A673 (cell line): ENCODE results near the gene TOR4A. TPM values are rescaled to one million over a fixed set of nuclear protein-coding genes. Genes with fewer than 3 reads are reported as not detected.

Experiments
- BruUV-seq: library from RNA; stranded (reverse); fragments of 400-500 nt; replicated peaks from 2 replicates; lab custom pipeline; 2021; lab: Mats Ljungman, UMichigan
- CTCF ChIA-PET: fragments of 300-600 bp; sonication (Branson Sonifier 250); formaldehyde crosslinking; loops from one replicate; lab custom pipeline; 2022; ENCODE audit warnings: antibody characterized with exemption; lab: Charles Lee
- POLR2A ChIA-PET: fragments of 300-600 bp; sonication (Branson Sonifier 250); formaldehyde crosslinking; loops from one replicate; lab custom pipeline; 2022; ENCODE audit warnings: antibody characterized with exemption; ENCODE audit not compliant: low non-redundant PET; lab: Charles Lee
- DNase-seq: peaks from one replicate; pipeline ENCODE4 v3.0.0-alpha.2; 2015; ENCODE audit warnings: low spot score
- H3K27ac ChIP-seq: fragments of 200-600 bp; sonication (generic); 2 replicates; pipeline ENCODE4 v1.5.1; 2016; ENCODE audit warnings: mixed run types, low read depth, mild to moderate bottlenecking, mixed read lengths, antibody characterized with exemption, low read length; ENCODE audit not compliant: poor library complexity, severe bottlenecking
- H3K27me3 ChIP-seq: fragments of 200-600 bp; sonication (generic); replicated peaks from 2 replicates; pipeline ENCODE4 v1.6.1; 2017; ENCODE audit warnings: mixed run types, low read depth, mild to moderate bottlenecking, mixed read lengths, antibody characterized with exemption, low read length; ENCODE audit not compliant: insufficient read depth, poor library complexity
- H3K36me3 ChIP-seq: fragments of 200-600 bp; sonication (generic); 2 replicates; pipeline ENCODE4 v1.6.1; 2016; ENCODE audit warnings: mixed run types, mild to moderate bottlenecking, mixed read lengths, antibody characterized with exemption, low read length; ENCODE audit not compliant: insufficient read depth, poor library complexity, severe bottlenecking
- H3K4me1 ChIP-seq: fragments of 200-600 bp; sonication (generic); 2 replicates; pipeline ENCODE4 v1.6.1; 2017; ENCODE audit warnings: mixed run types, mild to moderate bottlenecking, mixed read lengths, antibody characterized with exemption, low read length; ENCODE audit not compliant: insufficient read depth, poor library complexity, severe bottlenecking
- H3K4me3 ChIP-seq: fragments of 200-600 bp; sonication (generic); 2 replicates; pipeline ENCODE4 v1.5.1; 2016; ENCODE audit warnings: low read depth, mixed run types, mild to moderate bottlenecking, mixed read lengths, low read length; ENCODE audit not compliant: poor library complexity, severe bottlenecking
- H3K9me3 ChIP-seq: fragments of 200-600 bp; sonication (generic); 2 replicates; pipeline ENCODE4 v1.6.1; 2016; ENCODE audit warnings: mixed run types, low read depth, mild to moderate bottlenecking, mixed read lengths, antibody characterized with exemption, low read length; ENCODE audit not compliant: poor library complexity, severe bottlenecking
- EZH2 ChIP-seq: fragments of 200-600 bp; sonication (generic); IDR thresholded peaks from 2 replicates; pipeline ENCODE4 v1.6.1; 2017; ENCODE audit warnings: borderline replicate concordance, low read depth, mild to moderate bottlenecking, mixed read lengths, antibody characterized with exemption, low read length; ENCODE audit not compliant: poor library complexity, severe bottlenecking
- intact Hi-C: fragments of 100-400 bp; cut with micrococcal nuclease; formaldehyde crosslinking; loops from one replicate; pipeline ENCODE4 v1.10.0; 2022; ENCODE audit not compliant: unreplicated experiment
- total RNA-seq: library from RNA; stranded (reverse); gene quantifications from 2 replicates; pipeline ENCODE4 v1.2.3, GENCODE V29; 2021
- TF ChIP-seq, protein P1 (sequence below): fragments of 300-800, 200-600 bp; sonication (generic); conservative IDR thresholded peaks from 2 replicates; pipeline ENCODE4 v1.5.1; 2017; ENCODE audit warnings: low read depth, mild to moderate bottlenecking, antibody characterized with exemption, low read length, moderate library complexity, mixed read lengths

TOR4A gene
- total RNA-seq, 1 experiment from 2014 or later: 0.82 TPM

GRCh38 chr9:137330689-137331088 lies 53.2 kb downstream of the TOR4A start:
- Histone ChIP-seq H3K27me3 (peaks cover 6% of the 10 kb centered on the region), H3K4me3 (no peak overlapping the region), H3K36me3 (no peaks in the 10 kb centered on the region), H3K4me1 (no peaks in the 10 kb centered on the region), H3K27ac (no peak overlapping the region), H3K9me3 (no peaks in the 10 kb centered on the region)
- ChIA-PET CTCF (no interaction called here), POLR2A (no interaction called here)
- intact Hi-C loops: no loop called here
- no peak for DNase-seq
- no TSS peak for BruUV-seq
- TF ChIP-seq EZH2: no peak
- TF ChIP-seq, protein P1, sequence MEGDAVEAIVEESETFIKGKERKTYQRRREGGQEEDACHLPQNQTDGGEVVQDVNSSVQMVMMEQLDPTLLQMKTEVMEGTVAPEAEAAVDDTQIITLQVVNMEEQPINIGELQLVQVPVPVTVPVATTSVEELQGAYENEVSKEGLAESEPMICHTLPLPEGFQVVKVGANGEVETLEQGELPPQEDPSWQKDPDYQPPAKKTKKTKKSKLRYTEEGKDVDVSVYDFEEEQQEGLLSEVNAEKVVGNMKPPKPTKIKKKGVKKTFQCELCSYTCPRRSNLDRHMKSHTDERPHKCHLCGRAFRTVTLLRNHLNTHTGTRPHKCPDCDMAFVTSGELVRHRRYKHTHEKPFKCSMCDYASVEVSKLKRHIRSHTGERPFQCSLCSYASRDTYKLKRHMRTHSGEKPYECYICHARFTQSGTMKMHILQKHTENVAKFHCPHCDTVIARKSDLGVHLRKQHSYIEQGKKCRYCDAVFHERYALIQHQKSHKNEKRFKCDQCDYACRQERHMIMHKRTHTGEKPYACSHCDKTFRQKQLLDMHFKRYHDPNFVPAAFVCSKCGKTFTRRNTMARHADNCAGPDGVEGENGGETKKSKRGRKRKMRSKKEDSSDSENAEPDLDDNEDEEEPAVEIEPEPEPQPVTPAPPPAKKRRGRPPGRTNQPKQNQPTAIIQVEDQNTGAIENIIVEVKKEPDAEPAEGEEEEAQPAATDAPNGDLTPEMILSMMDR: no peak

- no peak for TF ChIP-seq EZH2
- TF ChIP-seq, protein P1: no peak
- intact Hi-C loops: no loop called here
- no peak overlapping the region for H3K27ac ChIP-seq
- DNase-seq: no peak
- ChIA-PET POLR2A (no interaction called here), CTCF (no interaction called here)
- BruUV-seq: no TSS peak
- H3K27me3 ChIP-seq: peaks cover 6% of the 10 kb centered on the region
- no peaks in the 10 kb centered on the region for H3K36me3 ChIP-seq
- no peak overlapping the region for H3K4me3 ChIP-seq
- H3K9me3 ChIP-seq: peaks cover 7% of the 10 kb centered on the region
- no peaks in the 10 kb centered on the region for H3K4me1 ChIP-seq
Observed at GRCh38 chr9:137331929-137332328, 54.4 kb downstream of the TOR4A start.

Other genes starting within 250 kb of the TOR4A start
- gene ABCA2, start 249.5 kb upstream of the TOR4A start, total RNA-seq: 27.8 and 38.9 TPM in 2 replicates
- not detected in 2 replicates for gene FUT7, start 245.6 kb upstream of the TOR4A start, total RNA-seq
- 73.9 and 81.4 TPM in 2 replicates for gene NPDC1, start 231.5 kb upstream of the TOR4A start, total RNA-seq
- gene ENTPD2, start 223.7 kb upstream of the TOR4A start, total RNA-seq: not detected in 2 replicates
- 30.6 and 33.7 TPM in 2 replicates for gene SAPCD2, start 207.2 kb upstream of the TOR4A start, total RNA-seq
- gene UAP1L1, start 200.2 kb upstream of the TOR4A start, total RNA-seq: 11.2 and 13.0 TPM in 2 replicates
- 48.6 and 54.9 TPM in 2 replicates for gene MAN1B1, start 190.7 kb upstream of the TOR4A start, total RNA-seq
- gene DPP7, start 163.0 kb upstream of the TOR4A start, total RNA-seq: 120 and 122 TPM in 2 replicates
- gene GRIN1, start 138.6 kb upstream of the TOR4A start, total RNA-seq: 0.17 and 0.52 TPM in 2 replicates
- gene LRRC26, start 107.7 kb upstream of the TOR4A start, total RNA-seq: not detected in 2 replicates
- gene TMEM210, start 105.7 kb upstream of the TOR4A start, total RNA-seq: not detected in 2 replicates
- gene ANAPC2, start 89.2 kb upstream of the TOR4A start, total RNA-seq: 49.6 and 54.1 TPM in 2 replicates
- gene SSNA1, start 89.0 kb upstream of the TOR4A start, total RNA-seq: 86.8 and 87.3 TPM in 2 replicates
- 23.0 and 25.7 TPM in 2 replicates for gene TPRN, start 77.0 kb upstream of the TOR4A start, total RNA-seq
- 37.5 and 41.8 TPM in 2 replicates for gene TMEM203, start 72.1 kb upstream of the TOR4A start, total RNA-seq
- 40.2 and 41.5 TPM in 2 replicates for gene NDOR1, start 72.0 kb upstream of the TOR4A start, total RNA-seq
- 13.7 and 20.2 TPM in 2 replicates for gene RNF208, start 55.5 kb upstream of the TOR4A start, total RNA-seq
- gene CYSRT1, start 52.6 kb upstream of the TOR4A start, total RNA-seq: 0.37 TPM in 1 of 2 replicates, not detected in the other
- gene RNF224, start 50.2 kb upstream of the TOR4A start, total RNA-seq: 0.17 TPM in 1 of 2 replicates, not detected in the other
- gene SLC34A3, start 46.8 kb upstream of the TOR4A start, total RNA-seq: not detected in 2 replicates
- 645 and 714 TPM in 2 replicates for gene TUBB4B, start 36.4 kb upstream of the TOR4A start, total RNA-seq
- gene STPG3, start 26.4 kb upstream of the TOR4A start, total RNA-seq: 0.35 TPM in 1 of 2 replicates, not detected in the other
- gene NELFB, start 22.4 kb upstream of the TOR4A start, total RNA-seq: 72.6 and 78.1 TPM in 2 replicates
- gene NRARP, start 24.5 kb downstream of the TOR4A start, total RNA-seq: 7.4 and 8.9 TPM in 2 replicates
- 6.3 and 9.4 TPM in 2 replicates for gene EXD3, start 145.4 kb downstream of the TOR4A start, total RNA-seq
- gene NOXA1, start 145.7 kb downstream of the TOR4A start, total RNA-seq: 0.28 and 0.79 TPM in 2 replicates
- gene ENTPD8, start 163.6 kb downstream of the TOR4A start, total RNA-seq: not detected in 2 replicates
- 52.7 and 54.9 TPM in 2 replicates for gene NSMF, start 181.6 kb downstream of the TOR4A start, total RNA-seq